ENCODE data around the gene CDHR1. TPM values are rescaled to one million over a fixed set of nuclear protein-coding genes. Genes with fewer than 3 reads are reported as not detected.

Gene CDHR1
- total and polyA plus RNA-seq, 2 of the 8 experiments (the other 6 are each of a cell fraction or from before 2014, with no cell fraction given), result 3.9 to 10.5 TPM

- TF ChIP-seq USF2 (IDR thresholded peaks at IDR 0.05; ENCODE audit: low read length) (no peak), YY1 (IDR thresholded peaks at IDR 0.05; ENCODE audit: low read depth, low read length) (no peak), SAP30 (IDR thresholded peaks at IDR 0.05; ENCODE audit: insufficient read depth, insufficient replicate concordance, low read length) (no peak)
These were observed 17.7 kb downstream of the CDHR1 start (continued) for GRCh38 chr10:84212014-84212413.

Measured in H1 (cell line).